NCI-H128 (cell line): ENCODE results near the gene ZSWIM1.

Experiments used
- DNase-seq: peaks from one replicate; lab custom pipeline; 2025; ENCODE audit not compliant: unreplicated experiment; lab: John Stamatoyannopoulos, UW

ZSWIM1 gene

DNA sequence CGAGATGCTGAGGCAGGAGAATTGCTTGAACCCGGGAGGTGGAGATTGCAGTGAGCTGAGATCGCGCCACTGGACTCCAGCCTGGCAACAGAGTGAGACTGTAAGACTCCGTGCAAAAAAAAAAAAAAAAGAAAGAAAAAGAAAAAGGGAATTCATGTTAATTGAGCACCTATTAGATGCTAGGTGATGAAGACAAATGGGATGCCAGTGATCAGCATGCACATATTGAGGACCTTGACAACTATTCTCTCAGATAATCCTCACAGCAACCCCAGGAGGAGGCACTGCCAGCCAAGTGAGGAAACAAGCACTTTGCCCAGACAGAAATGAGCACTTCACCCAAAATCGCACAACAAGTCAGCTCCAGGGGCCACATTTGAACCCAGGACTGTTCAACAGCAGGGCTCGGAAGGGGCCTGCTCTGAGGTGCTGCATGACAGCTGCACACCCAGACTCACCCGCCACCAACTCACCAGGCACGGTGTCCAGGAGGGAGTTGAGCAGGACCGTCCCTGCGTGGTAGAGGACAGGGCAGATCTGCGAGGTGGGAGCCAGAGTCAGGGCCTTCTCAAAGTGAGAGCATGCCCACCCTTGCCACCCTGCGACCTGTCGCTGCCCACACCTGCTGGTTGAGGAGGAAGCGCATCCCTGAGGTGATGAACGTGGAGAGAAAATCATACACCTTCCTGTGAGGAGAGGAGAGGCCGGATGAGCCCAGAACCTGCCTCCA lies 26.4 kb downstream of the ZSWIM1 start:
- no peak for DNase-seq

DNA sequence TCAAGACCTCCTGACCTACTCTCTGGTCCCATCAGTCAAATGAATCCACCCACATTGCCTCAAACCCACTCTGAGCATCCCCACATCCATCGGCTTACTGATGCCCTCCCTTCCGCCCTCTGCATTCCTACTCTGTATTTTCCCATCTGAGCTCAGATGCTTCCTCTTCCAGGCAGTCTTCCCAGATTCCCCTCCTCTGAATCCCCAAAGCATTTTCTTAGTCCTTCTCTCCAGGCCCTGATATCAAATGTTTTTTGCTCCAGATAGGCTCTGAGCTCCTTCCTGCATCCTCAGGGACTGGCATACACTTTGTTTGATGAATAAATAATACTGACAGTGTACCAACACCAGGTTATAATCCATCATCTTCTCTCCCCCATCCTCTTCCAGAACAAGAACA lies 27.1 kb downstream of the ZSWIM1 start:
- DNase-seq: no peak

DNA sequence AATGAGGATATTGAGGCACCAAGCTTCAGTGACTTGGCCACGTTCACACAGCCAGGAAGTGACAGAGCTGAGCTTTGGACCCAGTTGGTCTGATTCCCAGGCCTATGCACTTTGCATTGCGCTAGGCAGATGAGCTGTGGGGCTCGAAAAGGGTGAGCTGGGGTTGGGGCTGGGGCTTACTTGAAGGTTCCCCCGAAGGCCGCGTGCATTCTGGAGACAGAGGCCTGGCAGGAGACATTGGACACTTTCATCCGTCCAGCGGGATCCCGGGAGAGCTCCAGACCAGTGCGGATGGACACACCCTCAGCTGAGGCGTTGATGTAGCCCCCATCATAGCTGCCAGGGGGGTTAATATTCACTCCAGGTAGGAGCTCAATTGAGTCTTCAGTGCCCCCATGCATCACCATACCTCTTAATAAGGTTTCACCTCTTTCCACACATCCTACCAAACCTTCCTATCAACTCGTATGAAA lies 28.3 kb downstream of the ZSWIM1 start:
- DNase-seq: no peak

DNA sequence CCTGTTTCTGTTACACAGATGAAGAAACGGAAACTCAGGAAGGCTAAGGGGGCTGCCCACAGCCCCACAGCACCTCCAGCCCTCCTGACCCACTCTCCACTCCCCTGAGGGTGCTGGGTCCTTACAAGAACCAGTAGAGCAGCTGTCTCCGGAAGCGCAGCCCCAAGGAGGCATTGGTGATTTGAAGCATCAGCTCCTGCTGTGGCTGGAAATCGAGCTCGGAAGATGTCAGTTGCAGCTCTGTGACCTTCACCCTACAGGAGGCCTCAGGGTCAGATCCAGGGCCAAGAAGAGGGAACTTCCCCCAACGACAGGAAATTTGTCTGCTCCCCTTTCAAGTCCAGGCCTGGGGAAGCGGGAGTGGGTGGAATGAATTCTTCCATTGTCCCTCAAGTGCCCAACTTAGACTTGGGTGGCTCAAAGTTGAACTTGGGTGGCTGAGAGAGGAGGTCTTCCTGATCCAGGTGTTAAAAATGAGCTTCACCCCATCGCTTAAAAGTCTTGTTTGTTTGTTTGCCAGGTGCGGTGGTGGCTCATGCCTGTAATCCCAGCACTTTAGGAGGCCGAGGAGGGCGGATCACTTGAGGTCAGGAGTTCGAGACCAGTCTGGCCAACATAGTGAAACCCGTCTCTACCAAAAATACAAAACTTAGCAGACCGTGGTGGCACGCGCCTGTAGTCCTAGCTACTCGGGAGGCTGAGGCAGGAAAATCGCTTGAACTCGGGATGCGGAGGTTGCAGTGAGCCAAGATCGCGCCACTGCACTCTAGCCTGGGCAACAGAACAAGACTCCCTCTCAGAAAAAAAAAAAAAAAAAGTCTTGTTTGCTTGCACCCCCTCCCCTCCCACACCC lies 29.0 kb downstream of the ZSWIM1 start:
- DNase-seq: no peak

DNA sequence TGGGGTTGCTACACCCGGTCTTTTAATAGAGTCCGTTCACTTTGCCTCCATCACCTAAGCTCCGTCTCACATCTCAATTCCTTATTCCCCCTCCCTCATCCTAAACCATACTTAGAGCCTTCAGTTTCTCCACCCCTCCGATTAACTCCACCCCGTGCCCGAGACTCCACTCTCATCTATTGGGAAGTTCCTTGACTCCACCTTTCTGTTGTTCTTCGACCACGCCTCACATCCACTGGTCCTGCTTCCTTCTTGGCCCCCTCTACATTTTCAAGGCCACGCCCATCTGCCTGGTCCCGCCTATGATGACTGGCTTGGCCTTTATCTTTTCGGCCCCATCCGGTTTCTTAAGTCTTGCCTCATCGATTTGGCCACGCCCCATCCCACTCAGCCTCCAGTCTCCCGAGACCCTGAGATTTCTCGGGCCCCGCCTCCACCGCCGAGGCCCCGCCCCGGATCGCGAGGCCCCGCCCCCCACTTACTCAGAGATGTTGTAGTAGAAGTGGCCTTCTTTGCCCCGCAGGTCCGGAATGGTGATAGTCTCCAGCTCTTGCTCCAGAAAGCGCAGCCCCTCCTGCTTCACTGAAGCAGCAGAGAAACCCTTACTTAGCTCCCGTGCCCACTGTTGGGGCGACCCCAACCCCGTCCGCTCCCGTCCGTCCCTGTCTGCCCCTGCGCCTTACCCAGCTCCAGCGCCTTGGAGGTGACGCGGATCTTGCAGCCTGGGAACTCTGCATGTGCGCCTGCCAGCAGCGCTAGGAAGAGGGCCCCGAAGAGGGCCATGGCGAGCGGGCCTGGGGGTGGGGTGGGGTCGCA lies 29.9 kb downstream of the ZSWIM1 start:
- DNase-seq: no peak

DNA sequence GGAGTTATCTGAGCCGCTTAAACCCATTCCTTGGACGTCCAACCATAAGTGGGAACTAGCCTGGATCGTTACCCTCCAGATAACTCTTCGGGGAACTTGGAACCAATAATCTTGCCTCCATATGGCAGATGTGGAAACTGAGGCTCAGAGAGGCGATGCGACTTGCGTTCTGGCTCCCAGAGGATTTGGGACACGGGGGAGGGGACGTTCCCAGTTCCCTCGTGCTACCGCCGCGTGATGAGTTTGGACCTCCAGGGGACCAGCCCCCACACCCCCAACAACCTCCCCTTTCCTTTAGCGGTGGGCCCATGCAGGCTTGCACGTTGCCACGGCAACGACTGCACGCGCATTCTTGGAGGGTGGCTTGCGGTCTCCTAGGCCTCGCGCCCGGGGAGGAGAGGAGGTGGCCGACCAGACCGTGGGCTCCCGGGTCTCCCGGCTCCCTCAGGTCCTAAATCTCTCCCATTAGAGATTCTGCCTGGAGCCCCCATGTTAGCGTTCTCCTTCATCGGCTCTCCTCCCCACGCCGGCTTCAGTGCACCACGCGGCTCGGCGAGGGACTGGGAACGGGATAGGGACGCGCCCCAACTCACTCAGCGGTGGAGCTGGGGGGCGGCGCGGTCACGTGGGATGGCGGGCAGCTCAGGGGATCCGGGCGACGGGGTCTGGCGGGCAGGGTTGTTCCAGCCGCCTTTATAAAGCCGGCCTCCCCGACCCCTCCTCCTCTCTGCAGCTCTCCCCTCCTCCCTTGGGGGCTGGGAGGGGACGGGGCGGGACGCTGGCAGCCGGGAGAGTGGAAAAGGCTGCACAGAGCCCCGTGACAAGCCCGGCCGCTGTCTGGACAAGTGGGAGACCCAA lies 30.7 kb downstream of the ZSWIM1 start, which contains the start of gene PLTP:
Gene PLTP, minus strand, starts transcription at position 670 of the 858 bp plus-strand sequence. CDS start 703 bp downstream, outside the sequence.
- DNase-seq: no peak

DNA sequence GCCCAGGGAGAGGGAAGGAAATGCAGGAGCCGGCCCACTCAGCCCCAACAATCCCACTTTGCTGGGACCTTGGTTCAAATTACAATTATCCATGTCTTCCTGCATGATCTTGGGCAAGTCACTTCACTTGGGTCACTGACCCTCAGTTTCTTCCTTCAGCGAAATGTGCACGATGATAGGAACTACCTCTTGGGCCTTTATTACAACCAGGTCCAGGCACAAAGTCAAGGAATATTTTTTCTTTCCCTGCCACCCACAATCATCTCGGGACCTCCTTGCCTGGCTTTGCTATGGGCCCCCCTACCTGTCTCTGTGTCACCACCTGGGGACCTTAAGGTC lies 31.3 kb downstream of the ZSWIM1 start:
- DNase-seq: no peak

DNA sequence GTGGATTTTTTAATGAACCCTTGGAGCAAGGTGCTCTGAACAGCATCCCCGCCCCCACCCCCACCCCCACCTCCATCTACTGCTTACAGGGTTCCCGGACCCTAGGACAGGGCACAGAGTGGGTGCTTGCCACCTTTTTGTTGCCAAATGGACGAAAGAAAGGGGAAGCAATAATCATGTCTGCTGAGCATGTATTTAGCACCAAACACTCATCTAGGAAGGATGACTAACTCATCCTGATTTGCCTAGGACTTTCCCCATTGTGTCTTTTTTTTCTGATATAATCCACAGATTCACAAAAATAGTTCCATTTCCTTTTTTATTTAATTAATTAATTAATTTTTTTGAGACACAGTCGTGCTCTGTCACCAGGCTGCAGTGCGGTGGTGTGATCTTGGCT lies 32.1 kb downstream of the ZSWIM1 start:
- no peak for DNase-seq

DNA sequence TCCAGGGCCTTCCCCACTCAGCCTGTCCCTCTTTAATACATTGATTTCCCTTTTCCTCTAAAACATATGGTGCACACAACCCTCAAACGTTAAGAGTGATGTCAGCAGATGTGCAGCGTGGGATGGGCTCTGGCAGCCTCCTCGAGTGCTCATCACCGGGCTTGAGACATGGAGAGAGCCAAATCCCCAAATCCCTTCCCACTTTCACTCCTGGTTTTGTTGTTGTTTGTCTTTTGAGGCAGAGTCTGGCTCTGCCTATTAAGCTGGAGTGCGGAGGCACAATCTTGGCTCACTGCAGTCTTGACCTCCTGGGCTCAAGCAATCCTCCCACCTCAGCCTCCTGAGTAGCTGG lies 36.7 kb downstream of the ZSWIM1 start:
- no peak for DNase-seq

DNA sequence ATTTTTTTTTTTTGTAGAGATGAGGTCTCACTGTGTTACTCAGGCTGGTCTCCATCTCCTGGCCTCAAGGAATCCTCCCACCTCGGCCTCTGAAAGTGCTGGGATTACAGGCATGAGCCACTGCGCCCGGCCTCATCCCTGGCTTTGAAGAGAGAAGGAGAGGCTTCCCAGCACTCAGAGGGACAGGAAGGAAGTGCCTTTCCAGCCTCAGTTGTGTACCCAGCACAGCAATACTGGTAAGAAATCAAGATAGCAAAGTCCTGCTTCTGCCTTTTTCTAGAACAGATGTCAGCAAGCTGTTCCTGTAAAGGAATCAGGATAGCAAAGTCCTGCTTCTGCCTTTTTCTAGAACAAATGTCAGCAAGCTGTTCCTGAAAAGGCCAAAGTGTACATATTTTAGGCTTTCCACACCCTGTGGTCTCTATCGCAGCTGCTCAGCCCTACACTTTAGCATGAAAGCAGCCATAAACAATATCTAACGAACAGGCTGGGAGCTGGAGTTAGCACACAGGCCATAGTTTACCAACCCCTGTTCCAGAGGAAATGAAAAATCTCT lies 37.2 kb downstream of the ZSWIM1 start:
- no peak for DNase-seq

DNA sequence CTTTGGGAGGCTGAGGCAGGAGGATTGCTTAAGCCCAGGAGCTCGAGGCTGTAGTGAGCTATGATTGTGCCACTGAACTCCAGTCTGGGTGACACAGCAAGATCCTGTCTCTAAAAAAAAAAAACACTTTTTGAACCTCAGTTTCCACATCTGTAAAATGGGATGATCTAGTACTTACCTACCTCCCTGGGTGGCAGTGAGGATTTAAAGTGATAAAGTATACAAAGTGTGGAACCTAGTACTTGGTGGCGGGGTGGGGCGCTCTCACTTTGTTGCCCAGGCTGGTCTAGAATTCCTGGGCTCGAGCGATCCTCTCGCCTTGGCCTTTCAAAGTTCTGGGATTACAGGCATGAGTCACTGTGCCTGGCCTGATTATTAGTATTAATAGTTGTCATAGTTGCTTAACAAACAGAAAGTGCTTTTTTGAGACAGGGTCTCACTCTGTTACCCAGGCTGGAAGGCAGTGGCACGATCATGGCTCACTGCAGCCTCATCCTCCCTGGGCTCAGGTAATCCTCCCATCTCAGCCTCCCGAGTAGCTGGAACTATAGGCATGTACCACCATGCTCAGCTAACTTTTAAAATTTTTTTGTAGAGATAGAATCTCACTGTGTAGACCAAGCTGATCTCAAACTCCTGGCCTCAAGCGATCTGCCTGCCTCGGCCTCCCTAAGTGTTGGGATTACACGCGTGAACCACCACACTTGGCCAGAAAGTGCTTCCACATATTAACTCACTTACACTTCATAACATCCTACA lies 37.9 kb downstream of the ZSWIM1 start:
- no peak for DNase-seq

DNA sequence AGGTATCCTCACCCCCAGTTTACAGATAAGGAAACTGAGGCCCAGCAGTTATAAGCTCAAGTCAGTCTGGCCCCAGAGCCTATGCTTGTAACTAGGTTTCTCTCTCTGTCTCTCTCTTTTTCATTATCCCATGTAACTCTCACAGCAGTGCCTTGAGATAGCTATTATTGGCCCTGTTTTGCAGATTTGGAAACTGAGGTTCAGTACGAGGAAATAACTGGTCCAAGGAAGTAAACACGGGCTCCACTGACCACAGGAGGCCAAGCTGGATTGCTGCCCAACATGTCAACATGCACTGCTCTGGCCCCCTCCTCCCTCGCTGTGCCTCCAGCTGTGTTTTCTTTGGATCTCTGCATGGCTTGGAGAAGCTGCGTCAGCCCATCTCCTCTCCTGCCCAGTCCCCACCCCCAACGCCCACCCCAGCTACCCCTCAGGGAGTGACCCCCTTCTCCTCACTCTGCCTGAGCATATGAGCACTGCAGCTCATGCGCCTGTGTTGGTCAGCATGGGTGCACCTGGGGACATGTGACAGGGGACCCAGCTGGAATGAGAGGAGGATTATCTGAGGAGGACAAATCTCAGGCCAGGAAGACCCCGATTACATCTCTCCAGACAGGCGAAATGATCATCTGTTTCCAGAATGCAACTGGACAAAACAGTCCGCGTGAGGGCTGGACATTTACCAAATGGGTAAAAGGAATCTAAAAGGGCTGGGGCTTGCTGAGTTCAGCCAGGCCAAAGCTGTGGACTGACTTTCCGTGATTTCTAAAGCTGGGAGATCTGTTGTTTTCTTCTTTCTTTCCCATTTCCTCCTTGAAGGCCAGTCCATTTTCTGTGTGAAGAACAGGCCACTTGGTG lies 38.7 kb downstream of the ZSWIM1 start:
- no peak for DNase-seq

DNA sequence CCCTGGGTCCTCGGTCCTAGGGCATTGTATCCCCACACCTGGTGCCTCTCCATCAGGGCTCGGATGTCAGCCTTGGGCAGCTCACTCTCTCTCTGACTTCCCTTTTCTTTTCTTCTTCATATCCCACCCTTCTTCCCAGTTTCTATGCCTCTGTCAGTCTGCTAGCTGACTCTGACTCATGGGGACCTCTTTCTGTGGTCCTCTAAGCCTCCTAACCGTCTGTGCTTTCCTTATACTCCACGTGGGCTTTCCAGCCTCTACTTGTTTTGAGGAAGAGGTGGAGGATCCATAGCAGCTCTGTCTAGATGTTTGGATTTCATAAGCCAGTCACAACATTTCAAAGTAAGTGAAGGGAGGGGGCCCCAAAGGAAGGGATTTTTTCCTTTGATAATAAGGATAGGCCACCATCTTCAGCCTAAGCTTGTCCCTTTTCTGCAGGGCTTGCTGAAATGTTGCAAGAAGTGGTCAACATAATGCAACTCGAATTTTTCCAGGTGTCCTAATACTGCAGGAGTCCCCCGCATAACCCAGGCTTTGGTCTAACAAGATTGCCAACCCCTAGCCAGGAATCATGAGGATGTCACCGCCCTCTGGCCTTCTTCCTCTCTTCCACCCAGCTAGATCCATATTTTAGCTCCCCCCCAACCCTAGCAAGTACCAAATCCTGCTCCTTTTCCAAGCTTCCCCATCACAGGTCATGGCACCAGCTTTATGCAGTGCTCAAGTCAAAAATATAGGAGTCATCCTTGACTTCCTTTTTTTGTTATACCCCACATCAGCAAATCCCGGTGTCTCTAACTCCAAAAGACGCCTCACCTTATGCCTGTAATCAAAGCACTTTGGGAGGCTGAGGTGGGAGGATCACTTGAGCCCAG lies 39.7 kb downstream of the ZSWIM1 start:
- DNase-seq: no peak

DNA sequence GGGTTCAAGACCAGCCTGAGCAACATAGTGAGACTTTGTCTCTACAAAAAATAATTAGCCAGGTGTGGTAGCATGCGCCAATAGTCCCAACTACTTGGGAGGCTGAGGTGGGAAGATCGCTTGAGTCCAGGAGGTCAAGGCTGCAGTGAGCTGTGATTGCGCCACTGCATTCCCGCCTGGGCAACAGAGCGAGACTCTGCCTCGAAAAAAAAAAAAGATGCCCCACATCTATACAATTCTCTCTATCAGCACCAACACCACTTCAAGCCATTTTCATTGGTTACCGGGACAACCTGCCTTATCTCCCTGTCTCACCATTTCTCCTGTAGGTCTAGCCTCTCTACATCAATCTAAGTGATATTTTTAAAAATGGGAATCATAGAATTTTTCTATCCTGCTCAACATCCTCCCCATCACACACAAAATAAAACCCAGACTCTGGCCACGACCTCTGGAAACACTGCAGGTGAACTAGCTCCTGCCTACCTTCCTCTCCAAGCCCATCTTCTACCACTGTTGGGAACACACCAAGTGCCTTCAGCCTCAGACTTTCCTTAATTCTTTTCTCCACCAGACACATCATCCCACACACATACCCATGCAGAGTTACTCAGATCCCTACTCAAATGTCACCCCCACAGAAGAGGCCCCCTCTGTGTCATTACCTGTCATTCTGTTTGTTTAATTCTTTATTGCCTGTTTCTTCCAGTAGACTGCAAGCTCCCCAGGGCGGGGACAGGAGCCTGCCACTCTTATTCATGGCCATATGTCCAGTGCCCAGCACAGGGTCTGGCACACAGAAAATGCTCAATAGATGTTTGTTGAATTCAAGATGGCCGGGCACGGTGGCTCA lies 40.5 kb downstream of the ZSWIM1 start:
- DNase-seq: no peak

DNA sequence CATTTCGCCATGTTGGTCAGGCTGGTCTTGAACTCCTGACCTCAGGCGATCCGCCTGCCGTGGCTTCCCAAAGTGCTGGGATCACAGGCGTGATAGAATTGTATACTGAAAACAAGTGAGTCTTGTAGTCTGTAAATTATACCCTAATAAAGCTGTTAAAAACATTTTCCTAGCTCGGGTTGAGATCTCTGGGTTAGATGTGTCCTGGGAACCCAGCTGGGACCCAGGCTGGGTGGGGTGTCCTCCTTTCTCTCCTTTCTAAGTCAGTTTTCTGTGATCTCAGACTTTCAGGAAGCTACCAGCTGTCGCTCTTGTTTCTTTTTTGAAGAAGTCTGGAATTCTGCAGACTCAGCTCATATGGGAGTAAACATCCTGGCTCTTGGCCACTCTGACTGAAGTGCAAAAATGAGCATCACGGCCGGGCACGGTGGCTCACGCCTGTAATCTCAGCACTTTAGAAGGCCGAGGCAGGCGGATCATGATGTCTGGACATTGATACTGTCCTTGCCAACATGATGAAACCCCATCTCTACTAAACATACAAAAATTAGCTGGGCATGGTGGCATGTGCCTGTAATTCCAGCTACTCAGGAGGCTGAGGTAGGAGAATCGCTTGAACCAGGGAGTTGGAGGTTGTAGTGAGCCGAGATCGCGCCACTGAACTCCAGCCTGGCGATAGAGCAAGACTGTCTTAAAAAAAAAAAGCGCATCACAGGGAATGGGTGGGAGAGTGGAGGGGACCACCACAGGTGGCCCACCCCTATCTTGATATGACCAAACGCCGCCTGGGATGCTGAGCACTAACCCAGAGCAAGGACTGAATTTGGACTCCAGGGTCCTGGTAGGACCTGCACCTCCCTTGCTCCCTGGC lies 43.6 kb downstream of the ZSWIM1 start:
- DNase-seq: no peak
